ENCODE data around the gene MATN4. TPM values are rescaled to one million over a fixed set of nuclear protein-coding genes. Genes with fewer than 3 reads are reported as not detected.
A peak's percentile ranks its signal among the peaks of the same experiment; 100 is the strongest.

The MATN4 gene
- total and polyA plus RNA-seq, 2 of the 13 experiments (the other 11 are each of a cell fraction or from before 2014, with no cell fraction given) = not detected

GRCh38 chr20:45336530-45337366, 28.6 kb upstream of the MATN4 start (continued):
- TF ChIP-seq, protein P1, sequence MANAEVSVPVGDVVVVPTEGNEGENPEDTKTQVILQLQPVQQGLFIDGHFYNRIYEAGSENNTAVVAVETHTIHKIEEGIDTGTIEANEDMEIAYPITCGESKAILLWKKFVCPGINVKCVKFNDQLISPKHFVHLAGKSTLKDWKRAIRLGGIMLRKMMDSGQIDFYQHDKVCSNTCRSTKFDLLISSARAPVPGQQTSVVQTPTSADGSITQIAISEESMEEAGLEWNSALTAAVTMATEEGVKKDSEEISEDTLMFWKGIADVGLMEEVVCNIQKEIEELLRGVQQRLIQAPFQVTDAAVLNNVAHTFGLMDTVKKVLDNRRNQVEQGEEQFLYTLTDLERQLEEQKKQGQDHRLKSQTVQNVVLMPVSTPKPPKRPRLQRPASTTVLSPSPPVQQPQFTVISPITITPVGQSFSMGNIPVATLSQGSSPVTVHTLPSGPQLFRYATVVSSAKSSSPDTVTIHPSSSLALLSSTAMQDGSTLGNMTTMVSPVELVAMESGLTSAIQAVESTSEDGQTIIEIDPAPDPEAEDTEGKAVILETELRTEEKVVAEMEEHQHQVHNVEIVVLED (CRISPR knock-in tag; IDR thresholded peaks at IDR 0.05; ENCODE audit: borderline replicate concordance) = 0 out of 2 replicates have a peak, but pooled peaks have one; percentile 40
- TF ChIP-seq, protein P2, sequence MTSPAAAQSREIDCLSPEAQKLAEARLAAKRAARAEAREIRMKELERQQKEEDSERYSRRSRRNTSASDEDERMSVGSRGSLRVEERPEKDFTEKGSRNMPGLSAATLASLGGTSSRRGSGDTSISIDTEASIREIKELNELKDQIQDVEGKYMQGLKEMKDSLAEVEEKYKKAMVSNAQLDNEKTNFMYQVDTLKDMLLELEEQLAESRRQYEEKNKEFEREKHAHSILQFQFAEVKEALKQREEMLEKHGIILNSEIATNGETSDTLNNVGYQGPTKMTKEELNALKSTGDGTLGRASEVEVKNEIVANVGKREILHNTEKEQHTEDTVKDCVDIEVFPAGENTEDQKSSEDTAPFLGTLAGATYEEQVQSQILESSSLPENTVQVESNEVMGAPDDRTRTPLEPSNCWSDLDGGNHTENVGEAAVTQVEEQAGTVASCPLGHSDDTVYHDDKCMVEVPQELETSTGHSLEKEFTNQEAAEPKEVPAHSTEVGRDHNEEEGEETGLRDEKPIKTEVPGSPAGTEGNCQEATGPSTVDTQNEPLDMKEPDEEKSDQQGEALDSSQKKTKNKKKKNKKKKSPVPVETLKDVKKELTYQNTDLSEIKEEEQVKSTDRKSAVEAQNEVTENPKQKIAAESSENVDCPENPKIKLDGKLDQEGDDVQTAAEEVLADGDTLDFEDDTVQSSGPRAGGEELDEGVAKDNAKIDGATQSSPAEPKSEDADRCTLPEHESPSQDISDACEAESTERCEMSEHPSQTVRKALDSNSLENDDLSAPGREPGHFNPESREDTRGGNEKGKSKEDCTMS (CRISPR knock-in tag; conservative IDR thresholded peaks at IDR 0.05) = no peak
- TF ChIP-seq NR2F2 (IDR thresholded peaks at IDR 0.05; ENCODE audit: borderline replicate concordance, low read depth) (no peak), KAT8 (CRISPR knock-in tag; IDR thresholded peaks at IDR 0.05) (0 out of 2 replicates have a peak, but pooled peaks have one; percentile 6), SMAD9 (CRISPR knock-in tag; IDR thresholded peaks at IDR 0.05) (no peak), ZSCAN22 (CRISPR knock-in tag; IDR thresholded peaks at IDR 0.05) (no peak), ZFP41 (CRISPR knock-in tag; IDR thresholded peaks at IDR 0.05; ENCODE audit: borderline replicate concordance) (no peak), SETDB1 (CRISPR knock-in tag; IDR thresholded peaks at IDR 0.05; ENCODE audit: borderline replicate concordance) (no peak), ZNF543 (CRISPR knock-in tag; IDR thresholded peaks at IDR 0.05) (peak; percentile 70; the same call in 1 of the 2 replicates), HDAC2 (CRISPR knock-in tag; IDR thresholded peaks at IDR 0.05) (peak; percentile 53), WIZ (CRISPR knock-in tag; IDR thresholded peaks at IDR 0.05) (no peak), TEAD2 (CRISPR knock-in tag; IDR thresholded peaks at IDR 0.05) (no peak), TRIM24 (CRISPR knock-in tag; IDR thresholded peaks at IDR 0.05) (no peak), HNF4A (CRISPR knock-in tag; IDR thresholded peaks at IDR 0.05) (peak; percentile 80), E2F1 (CRISPR knock-in tag; IDR thresholded peaks at IDR 0.05) (no peak), ZNF614 (CRISPR knock-in tag; IDR thresholded peaks at IDR 0.05; ENCODE audit: borderline replicate concordance) (0 out of 2 replicates have a peak, but pooled peaks have one; percentile 18), MTA3 (CRISPR knock-in tag; IDR thresholded peaks at IDR 0.05) (0 out of 2 replicates have a peak, but pooled peaks have one; percentile 3), FOXA1 (IDR thresholded peaks at IDR 0.05) (no peak), FOXA1 (CRISPR knock-in tag; IDR thresholded peaks at IDR 0.05) (no peak), MEIS2 (CRISPR knock-in tag; IDR thresholded peaks at IDR 0.05) (peak; percentile 35; the same call in 1 of the 2 replicates), ZBTB1 (CRISPR knock-in tag; IDR thresholded peaks at IDR 0.05; ENCODE audit: borderline replicate concordance) (no peak), REPIN1 (CRISPR knock-in tag; IDR thresholded peaks at IDR 0.05; ENCODE audit: borderline replicate concordance, low read depth) (peak; percentile 53; the same call in 1 of the 2 replicates), ZFP1 (CRISPR knock-in tag; IDR thresholded peaks at IDR 0.05) (no peak)
- TF ChIP-seq, protein P3, sequence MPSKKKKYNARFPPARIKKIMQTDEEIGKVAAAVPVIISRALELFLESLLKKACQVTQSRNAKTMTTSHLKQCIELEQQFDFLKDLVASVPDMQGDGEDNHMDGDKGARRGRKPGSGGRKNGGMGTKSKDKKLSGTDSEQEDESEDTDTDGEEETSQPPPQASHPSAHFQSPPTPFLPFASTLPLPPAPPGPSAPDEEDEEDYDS (CRISPR knock-in tag; IDR thresholded peaks at IDR 0.05) = no peak
